Vagina (tissue), 1 donor: ENCODE data around the gene KRTAP13-4. TPM values are rescaled to one million over a fixed set of nuclear protein-coding genes. Genes with fewer than 3 reads are reported as not detected.

Source experiments
- total RNA-seq: library from RNA; depleted of rRNA; stranded (reverse); fragments of >200 nt; gene quantifications from one replicate; pipeline ENCODE4 v1.2.3, GENCODE V29; 2016

KRTAP13-4 gene
- total RNA-seq, 1 donor from 2014 or later = not detected

Other genes with a start within 250 kb of the KRTAP13-4 start
- 8.8 TPM for gene CLDN8, start 214.1 kb upstream of the KRTAP13-4 start, total RNA-seq
- not detected for gene KRTAP24-1, start 147.3 kb upstream of the KRTAP13-4 start, total RNA-seq
- gene KRTAP25-1, start 140.7 kb upstream of the KRTAP13-4 start, total RNA-seq = not detected
- gene KRTAP26-1, start 109.9 kb upstream of the KRTAP13-4 start, total RNA-seq = not detected
- not detected for gene KRTAP27-1, start 92.5 kb upstream of the KRTAP13-4 start, total RNA-seq
- gene KRTAP23-1, start 81.6 kb upstream of the KRTAP13-4 start, total RNA-seq = not detected
- gene KRTAP13-2, start 57.9 kb upstream of the KRTAP13-4 start, total RNA-seq = not detected
- gene KRTAP13-1, start 34.2 kb upstream of the KRTAP13-4 start, total RNA-seq = not detected
- gene KRTAP13-3, start 4.3 kb upstream of the KRTAP13-4 start, total RNA-seq = not detected
- gene KRTAP15-1, start 10.1 kb downstream of the KRTAP13-4 start, total RNA-seq = not detected
- not detected for gene KRTAP19-1, start 50.1 kb downstream of the KRTAP13-4 start, total RNA-seq
- not detected for gene KRTAP19-2, start 57.2 kb downstream of the KRTAP13-4 start, total RNA-seq
- not detected for gene KRTAP19-3, start 61.8 kb downstream of the KRTAP13-4 start, total RNA-seq
- gene KRTAP19-4, start 66.9 kb downstream of the KRTAP13-4 start, total RNA-seq = not detected
- gene KRTAP19-5, start 71.9 kb downstream of the KRTAP13-4 start, total RNA-seq = not detected
- not detected for gene KRTAP19-6, start 111.6 kb downstream of the KRTAP13-4 start, total RNA-seq
- not detected for gene KRTAP19-7, start 131.1 kb downstream of the KRTAP13-4 start, total RNA-seq
- not detected for gene KRTAP22-2, start 160.2 kb downstream of the KRTAP13-4 start, total RNA-seq
- not detected for gene KRTAP6-3, start 162.2 kb downstream of the KRTAP13-4 start, total RNA-seq
- not detected for gene KRTAP6-2, start 168.7 kb downstream of the KRTAP13-4 start, total RNA-seq
- not detected for gene KRTAP22-1, start 170.9 kb downstream of the KRTAP13-4 start, total RNA-seq
- gene KRTAP6-1, start 183.7 kb downstream of the KRTAP13-4 start, total RNA-seq = not detected
- gene KRTAP20-1, start 186.2 kb downstream of the KRTAP13-4 start, total RNA-seq = not detected
- gene KRTAP20-4, start 190.4 kb downstream of the KRTAP13-4 start, total RNA-seq = not detected
- gene KRTAP20-2, start 205.0 kb downstream of the KRTAP13-4 start, total RNA-seq = not detected
- not detected for gene KRTAP20-3, start 212.6 kb downstream of the KRTAP13-4 start, total RNA-seq